ENCODE data around the gene ANXA3.
"Not testable (repeated sequence)": the region's sequence is repeated elsewhere in the genome, so short reads cannot be mapped to it uniquely, and the experiment has no call there.

ANXA3 gene, protein sequence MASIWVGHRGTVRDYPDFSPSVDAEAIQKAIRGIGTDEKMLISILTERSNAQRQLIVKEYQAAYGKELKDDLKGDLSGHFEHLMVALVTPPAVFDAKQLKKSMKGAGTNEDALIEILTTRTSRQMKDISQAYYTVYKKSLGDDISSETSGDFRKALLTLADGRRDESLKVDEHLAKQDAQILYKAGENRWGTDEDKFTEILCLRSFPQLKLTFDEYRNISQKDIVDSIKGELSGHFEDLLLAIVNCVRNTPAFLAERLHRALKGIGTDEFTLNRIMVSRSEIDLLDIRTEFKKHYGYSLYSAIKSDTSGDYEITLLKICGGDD

DNA sequence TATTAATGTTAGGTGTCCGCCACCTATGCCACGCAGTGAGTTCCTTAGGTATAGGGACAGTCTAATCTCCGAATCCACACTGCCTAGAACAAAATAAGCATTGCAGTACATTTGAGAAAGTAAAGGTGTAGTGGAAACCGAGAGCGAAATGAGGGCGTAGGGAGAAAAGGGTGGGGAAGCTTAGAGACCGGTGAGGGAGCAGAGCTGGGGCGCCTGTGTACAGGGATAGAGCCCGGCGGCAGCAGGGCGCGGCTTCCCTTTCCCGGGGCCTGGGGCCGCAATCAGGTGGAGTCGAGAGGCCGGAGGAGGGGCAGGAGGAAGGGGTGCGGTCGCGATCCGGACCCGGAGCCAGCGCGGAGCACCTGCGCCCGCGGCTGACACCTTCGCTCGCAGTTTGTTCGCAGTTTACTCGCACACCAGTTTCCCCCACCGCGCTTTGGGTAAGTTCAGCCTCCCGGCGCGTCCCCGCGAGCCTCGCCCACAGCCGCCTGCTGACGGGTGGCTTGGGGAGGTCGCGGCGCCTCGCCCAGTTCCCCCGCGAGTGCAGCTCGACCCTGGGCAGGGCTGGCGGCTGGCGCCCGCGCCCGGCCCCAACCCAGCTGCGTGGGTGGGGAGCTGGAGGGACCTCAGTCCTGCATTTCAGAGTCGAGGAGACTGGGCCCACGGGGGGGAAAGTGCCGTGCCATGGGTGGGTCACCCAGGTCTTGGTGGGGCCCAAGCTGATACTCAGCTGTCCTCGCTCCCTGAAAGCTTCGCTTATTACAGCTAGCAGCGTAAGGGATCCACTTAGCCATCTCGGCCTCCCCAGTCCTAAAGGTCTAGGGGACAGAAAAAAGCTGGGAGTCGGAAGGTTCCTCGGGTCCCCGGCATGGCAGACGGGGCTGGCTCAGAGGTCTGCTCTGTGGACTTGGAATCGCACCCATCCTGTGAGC is at the start of gene ANXA3:
Gene ANXA3, plus strand, starts transcription at position 351 of the 932 bp plus-strand sequence. CDS start 2,704 bp downstream, outside the sequence.
- DNase-seq (ENCODE audit: low spot score): peak; percentile 57
- TF ChIP-seq, protein P1, sequence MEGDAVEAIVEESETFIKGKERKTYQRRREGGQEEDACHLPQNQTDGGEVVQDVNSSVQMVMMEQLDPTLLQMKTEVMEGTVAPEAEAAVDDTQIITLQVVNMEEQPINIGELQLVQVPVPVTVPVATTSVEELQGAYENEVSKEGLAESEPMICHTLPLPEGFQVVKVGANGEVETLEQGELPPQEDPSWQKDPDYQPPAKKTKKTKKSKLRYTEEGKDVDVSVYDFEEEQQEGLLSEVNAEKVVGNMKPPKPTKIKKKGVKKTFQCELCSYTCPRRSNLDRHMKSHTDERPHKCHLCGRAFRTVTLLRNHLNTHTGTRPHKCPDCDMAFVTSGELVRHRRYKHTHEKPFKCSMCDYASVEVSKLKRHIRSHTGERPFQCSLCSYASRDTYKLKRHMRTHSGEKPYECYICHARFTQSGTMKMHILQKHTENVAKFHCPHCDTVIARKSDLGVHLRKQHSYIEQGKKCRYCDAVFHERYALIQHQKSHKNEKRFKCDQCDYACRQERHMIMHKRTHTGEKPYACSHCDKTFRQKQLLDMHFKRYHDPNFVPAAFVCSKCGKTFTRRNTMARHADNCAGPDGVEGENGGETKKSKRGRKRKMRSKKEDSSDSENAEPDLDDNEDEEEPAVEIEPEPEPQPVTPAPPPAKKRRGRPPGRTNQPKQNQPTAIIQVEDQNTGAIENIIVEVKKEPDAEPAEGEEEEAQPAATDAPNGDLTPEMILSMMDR (IDR thresholded peaks at IDR 0.05; ENCODE audit: borderline replicate concordance, control extremely low read depth, extremely low read depth, insufficient read depth, missing control alignments): no peak
- in situ Hi-C loops (cut with MboI; ENCODE audit: low sequenced_read_pairs, unreplicated experiment): no loop called here

DNA sequence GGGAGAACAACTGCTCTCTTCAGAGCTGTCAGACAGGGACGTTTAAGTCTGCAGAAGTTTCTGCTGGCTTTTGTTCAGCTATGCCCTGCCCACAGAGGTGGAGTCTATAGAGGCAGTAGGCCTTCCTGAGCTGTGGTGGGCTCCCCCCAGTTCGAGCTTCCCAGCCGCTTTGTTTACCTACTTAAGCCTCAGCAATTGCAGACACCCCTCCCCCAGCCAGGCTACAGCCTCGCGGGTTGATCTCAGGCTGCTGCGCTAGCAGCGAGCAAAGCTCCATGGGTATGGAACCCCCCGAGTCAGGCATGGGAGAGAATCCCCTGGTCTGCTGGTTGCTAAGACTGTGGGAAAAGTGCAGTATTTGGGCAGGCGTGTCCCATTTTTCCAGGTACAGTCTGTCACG is 45.3 kb upstream of the ANXA3 start:
- in situ Hi-C loops (cut with MboI; ENCODE audit: low sequenced_read_pairs, unreplicated experiment); DNase-seq (ENCODE audit: low spot score): not testable (repeated sequence)

DNA sequence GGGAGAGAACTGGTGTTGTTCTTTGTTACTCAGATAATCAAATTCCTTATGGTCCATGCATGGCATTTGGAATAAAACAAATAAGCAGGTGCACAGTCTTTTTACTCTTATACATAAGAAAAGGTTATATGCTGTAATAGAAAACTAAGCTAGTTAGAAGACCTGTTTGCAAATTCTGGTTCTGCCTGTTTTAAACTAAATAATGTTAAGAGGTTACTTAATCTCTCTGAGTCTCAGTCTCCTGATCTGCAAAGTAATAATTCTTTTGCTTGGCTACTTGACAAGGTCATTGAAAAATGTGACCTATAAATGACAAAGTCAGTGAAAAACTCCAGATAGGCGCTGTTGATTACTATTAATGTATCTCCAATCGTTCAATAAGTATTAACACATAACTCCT is 42.5 kb upstream of the ANXA3 start:
- no peak for DNase-seq (ENCODE audit: low spot score)
- TF ChIP-seq, protein P1 (IDR thresholded peaks at IDR 0.05; ENCODE audit: borderline replicate concordance, control extremely low read depth, extremely low read depth, insufficient read depth, missing control alignments): no peak
- in situ Hi-C loops (cut with MboI; ENCODE audit: low sequenced_read_pairs, unreplicated experiment): no loop called here

DNA sequence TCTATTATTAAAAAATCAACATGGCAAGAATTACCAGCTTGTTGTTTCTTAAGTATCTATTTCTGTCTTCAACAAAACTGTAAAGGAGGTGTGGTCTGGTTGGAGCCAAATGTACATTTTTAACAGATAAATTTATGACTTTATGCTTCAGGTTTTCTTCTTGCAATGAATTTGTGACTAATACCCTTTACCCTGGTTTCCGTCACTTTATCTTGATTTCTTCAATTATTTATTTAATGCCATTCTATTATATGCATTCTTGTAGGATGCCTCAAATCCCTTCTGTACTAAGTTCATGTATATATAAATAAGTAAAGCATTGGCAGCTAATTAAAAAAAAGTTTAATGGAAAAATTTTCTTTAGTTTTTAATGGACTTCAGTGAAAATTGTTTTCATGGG is 41.5 kb upstream of the ANXA3 start:
- DNase-seq (ENCODE audit: low spot score): no peak
- TF ChIP-seq, protein P1 (IDR thresholded peaks at IDR 0.05; ENCODE audit: borderline replicate concordance, control extremely low read depth, extremely low read depth, insufficient read depth, missing control alignments): no peak
- in situ Hi-C loops (cut with MboI; ENCODE audit: low sequenced_read_pairs, unreplicated experiment): no loop called here

DNA sequence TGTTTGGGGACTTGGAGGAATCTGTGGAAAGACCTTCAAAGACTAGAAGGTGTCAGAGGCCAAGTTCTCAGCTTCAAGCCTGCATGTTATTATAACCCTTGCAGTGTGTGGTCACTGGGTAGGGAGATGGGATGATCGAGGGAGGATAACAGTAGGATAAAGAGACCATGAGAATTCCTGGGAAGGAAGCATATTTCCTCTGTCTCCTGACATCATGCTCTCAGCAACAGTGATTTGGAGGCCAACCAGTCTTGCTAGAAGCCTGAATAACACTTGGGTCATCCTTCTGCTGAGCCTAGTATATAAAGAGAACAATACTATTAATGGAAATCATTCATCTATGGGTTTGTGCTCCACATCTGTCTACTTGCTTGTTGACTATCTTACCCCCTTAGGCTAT is 40.9 kb upstream of the ANXA3 start:
- DNase-seq (ENCODE audit: low spot score): no peak
- TF ChIP-seq, protein P1 (IDR thresholded peaks at IDR 0.05; ENCODE audit: borderline replicate concordance, control extremely low read depth, extremely low read depth, insufficient read depth, missing control alignments): no peak
- in situ Hi-C loops (cut with MboI; ENCODE audit: low sequenced_read_pairs, unreplicated experiment): no loop called here

DNA sequence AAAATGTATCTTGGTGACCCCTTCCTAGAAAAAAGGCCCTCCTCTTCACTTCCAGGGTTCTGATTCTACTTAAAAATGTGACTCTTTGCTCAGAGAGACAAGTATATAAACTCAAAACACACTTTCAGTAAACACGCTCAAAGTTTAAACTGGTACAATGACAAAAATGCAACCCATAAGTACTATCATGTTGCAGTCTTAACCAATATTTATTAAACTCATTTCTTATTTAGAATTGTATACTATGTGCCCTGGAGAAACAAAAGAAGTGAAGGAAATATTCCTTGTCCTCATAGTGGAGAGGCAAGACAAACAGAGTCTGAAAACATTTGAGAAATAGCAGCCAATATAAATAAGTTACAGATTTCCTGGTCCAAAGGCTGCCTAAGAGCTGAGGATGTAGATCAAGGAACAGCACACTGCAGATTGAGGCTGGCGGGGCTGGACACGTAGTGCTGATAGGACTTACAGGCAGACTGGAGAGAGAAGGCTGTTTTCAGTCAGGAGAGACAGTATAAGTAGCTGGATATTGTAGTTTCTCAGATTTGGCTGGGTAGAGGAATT is 39.1 kb upstream of the ANXA3 start:
- TF ChIP-seq, protein P1 (IDR thresholded peaks at IDR 0.05; ENCODE audit: borderline replicate concordance, control extremely low read depth, extremely low read depth, insufficient read depth, missing control alignments): no peak
- in situ Hi-C loops (cut with MboI; ENCODE audit: low sequenced_read_pairs, unreplicated experiment): no loop called here

More for the DNA sequence above, 39.1 kb upstream of the ANXA3 start:
- DNase-seq (ENCODE audit: low spot score): no peak
